Measurements from ENCODE around the gene CDKN1B.

The CDKN1B gene

DNA sequence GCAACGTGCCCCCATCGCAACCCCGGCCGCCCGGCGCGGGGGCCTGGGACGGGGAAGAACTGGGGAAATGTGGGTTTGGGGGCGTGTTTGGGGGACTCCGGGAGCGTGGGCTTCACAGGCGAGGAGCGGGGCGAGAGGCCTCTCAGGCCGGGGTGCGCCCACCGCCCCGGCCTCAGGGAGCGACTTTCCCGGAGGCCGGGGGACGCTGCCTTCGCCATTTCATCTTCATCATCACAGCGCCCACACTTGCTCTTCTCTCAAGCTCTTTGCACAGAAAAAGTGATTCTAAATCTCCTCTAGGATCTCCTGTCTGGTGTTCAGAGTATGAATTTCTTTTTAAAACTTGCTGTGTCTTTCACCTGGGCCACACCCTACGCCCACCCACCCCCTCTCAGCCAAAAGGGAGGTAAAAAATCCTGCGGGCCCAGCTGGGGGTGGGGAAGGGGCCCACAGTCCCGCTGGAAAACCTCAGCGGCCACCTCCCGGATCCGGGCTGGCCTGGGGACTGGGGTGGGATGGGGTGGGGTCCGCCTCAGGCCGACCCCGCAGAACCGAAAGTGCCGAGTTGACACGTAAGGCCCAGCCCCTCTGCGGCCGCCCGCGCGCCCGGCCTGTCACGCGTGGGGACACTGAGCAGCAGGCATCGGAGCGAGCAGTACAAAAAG is 7.4 kb downstream of the CDKN1B start (continued):
- peak; percentile 96 for TF ChIP-seq ZFP69B (tag by site-specific recombination; IDR thresholded peaks at IDR 0.05)
- peak; percentile 51 for TF ChIP-seq SP3 (tag by site-specific recombination; IDR thresholded peaks at IDR 0.05)
- TF ChIP-seq, protein P1, sequence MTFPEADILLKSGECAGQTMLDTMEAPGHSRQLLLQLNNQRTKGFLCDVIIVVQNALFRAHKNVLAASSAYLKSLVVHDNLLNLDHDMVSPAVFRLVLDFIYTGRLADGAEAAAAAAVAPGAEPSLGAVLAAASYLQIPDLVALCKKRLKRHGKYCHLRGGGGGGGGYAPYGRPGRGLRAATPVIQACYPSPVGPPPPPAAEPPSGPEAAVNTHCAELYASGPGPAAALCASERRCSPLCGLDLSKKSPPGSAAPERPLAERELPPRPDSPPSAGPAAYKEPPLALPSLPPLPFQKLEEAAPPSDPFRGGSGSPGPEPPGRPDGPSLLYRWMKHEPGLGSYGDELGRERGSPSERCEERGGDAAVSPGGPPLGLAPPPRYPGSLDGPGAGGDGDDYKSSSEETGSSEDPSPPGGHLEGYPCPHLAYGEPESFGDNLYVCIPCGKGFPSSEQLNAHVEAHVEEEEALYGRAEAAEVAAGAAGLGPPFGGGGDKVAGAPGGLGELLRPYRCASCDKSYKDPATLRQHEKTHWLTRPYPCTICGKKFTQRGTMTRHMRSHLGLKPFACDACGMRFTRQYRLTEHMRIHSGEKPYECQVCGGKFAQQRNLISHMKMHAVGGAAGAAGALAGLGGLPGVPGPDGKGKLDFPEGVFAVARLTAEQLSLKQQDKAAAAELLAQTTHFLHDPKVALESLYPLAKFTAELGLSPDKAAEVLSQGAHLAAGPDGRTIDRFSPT (tag by site-specific recombination; IDR thresholded peaks at IDR 0.05), result no peak
- TF ChIP-seq GLIS1 (tag by site-specific recombination; IDR thresholded peaks at IDR 0.05), result peak; percentile 57
- no peak for TF ChIP-seq ZIC2 (tag by site-specific recombination; IDR thresholded peaks at IDR 0.05)
- TF ChIP-seq GLIS2 (tag by site-specific recombination; IDR thresholded peaks at IDR 0.05), result peak; percentile 90
- TF ChIP-seq, protein P2, sequence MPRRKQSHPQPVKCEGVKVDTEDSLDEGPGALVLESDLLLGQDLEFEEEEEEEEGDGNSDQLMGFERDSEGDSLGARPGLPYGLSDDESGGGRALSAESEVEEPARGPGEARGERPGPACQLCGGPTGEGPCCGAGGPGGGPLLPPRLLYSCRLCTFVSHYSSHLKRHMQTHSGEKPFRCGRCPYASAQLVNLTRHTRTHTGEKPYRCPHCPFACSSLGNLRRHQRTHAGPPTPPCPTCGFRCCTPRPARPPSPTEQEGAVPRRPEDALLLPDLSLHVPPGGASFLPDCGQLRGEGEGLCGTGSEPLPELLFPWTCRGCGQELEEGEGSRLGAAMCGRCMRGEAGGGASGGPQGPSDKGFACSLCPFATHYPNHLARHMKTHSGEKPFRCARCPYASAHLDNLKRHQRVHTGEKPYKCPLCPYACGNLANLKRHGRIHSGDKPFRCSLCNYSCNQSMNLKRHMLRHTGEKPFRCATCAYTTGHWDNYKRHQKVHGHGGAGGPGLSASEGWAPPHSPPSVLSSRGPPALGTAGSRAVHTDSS (tag by site-specific recombination; IDR thresholded peaks at IDR 0.05), result peak; percentile 82
- TF ChIP-seq, protein P3, sequence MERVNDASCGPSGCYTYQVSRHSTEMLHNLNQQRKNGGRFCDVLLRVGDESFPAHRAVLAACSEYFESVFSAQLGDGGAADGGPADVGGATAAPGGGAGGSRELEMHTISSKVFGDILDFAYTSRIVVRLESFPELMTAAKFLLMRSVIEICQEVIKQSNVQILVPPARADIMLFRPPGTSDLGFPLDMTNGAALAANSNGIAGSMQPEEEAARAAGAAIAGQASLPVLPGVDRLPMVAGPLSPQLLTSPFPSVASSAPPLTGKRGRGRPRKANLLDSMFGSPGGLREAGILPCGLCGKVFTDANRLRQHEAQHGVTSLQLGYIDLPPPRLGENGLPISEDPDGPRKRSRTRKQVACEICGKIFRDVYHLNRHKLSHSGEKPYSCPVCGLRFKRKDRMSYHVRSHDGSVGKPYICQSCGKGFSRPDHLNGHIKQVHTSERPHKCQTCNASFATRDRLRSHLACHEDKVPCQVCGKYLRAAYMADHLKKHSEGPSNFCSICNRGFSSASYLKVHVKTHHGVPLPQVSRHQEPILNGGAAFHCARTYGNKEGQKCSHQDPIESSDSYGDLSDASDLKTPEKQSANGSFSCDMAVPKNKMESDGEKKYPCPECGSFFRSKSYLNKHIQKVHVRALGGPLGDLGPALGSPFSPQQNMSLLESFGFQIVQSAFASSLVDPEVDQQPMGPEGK (tag by site-specific recombination; IDR thresholded peaks at IDR 0.05), result peak; percentile 92
- peak; percentile 98 for TF ChIP-seq KLF8 (tag by site-specific recombination; IDR thresholded peaks at IDR 0.05)
- peak; percentile 47 for TF ChIP-seq SP2 (tag by site-specific recombination; IDR thresholded peaks at IDR 0.05)

DNA sequence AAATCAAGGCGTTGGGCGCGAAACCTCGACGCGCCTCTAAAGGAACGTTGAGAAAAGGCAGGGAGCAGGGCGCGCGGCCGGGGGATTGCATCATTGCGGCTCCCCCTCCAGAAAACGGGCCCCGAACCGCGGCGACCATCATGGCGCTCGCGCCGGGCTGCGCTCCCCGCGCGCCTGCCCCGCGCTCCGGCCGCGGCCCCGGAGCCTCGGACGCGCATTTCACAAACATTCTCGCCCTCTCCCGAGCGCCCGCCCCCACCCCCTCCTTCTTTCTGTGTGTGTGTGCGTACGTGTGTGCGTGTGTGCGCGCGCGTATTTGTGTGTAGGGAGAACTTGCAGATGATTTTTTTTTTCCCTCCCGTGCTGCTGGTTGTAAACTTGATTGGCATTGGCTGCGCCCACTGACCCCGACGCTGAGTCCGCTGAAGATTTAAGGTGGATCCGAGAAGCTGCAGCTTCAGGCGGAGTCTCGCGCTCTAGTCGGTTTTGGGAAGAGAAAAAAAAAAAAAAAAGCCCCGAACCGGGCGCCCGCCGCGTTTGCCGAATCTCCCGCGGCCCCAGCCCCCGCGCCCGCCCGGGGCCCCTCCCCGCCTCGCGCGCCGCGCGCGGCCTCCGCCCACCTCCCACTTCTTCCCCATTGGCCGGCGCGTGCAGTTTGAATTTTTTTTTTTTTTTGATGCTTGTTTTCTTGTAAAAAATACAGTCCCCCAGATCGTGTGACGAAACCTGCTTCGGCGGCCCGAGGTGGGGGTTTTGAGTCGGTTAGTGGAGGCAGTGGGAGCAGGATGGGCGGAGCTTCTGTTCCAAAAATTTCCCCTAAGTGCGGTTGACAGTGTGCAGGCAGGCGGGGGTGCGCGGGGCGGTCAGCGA is 8.2 kb downstream of the CDKN1B start:
- Histone ChIP-seq H3K4me3 (ENCODE audit: low read depth, low read length) (peak overlapping the region; percentile 84), H3K27ac (ENCODE audit: extremely low read depth, low read depth, low read length) (peak overlapping the region; percentile 100), H3K4me1 (ENCODE audit: control insufficient read depth, insufficient read depth, low read length) (peaks cover 23% of the 10 kb centered on the region), H3K9me3 (ENCODE audit: control insufficient read depth, insufficient read depth, low read depth, low read length) (no peaks in the 10 kb centered on the region), H3K36me3 (ENCODE audit: control insufficient read depth in 2 of 2, insufficient read depth in 1 of 2, low read length in 2 of 2) (peaks cover 7 to 16% of the 10 kb centered on the region in 2 experiments)
- ChIA-PET POLR2A (interaction anchor here (0.5 to 5.4 kb wide), 22 partner anchors 9 to 751 kb away, joined by 3 to 55 read pairs (median 4); partner anchors contain the start of genes BORCS5, CDKN1B, DUSP16 and GPRC5A), CTCF (interaction anchor here (0.7 to 1.0 kb wide), 5 partner anchors 11 to 111 kb away, joined by 3 to 5 read pairs (median 3); partner anchors contain the start of gene DDX47)
- TF ChIP-seq, protein P4, sequence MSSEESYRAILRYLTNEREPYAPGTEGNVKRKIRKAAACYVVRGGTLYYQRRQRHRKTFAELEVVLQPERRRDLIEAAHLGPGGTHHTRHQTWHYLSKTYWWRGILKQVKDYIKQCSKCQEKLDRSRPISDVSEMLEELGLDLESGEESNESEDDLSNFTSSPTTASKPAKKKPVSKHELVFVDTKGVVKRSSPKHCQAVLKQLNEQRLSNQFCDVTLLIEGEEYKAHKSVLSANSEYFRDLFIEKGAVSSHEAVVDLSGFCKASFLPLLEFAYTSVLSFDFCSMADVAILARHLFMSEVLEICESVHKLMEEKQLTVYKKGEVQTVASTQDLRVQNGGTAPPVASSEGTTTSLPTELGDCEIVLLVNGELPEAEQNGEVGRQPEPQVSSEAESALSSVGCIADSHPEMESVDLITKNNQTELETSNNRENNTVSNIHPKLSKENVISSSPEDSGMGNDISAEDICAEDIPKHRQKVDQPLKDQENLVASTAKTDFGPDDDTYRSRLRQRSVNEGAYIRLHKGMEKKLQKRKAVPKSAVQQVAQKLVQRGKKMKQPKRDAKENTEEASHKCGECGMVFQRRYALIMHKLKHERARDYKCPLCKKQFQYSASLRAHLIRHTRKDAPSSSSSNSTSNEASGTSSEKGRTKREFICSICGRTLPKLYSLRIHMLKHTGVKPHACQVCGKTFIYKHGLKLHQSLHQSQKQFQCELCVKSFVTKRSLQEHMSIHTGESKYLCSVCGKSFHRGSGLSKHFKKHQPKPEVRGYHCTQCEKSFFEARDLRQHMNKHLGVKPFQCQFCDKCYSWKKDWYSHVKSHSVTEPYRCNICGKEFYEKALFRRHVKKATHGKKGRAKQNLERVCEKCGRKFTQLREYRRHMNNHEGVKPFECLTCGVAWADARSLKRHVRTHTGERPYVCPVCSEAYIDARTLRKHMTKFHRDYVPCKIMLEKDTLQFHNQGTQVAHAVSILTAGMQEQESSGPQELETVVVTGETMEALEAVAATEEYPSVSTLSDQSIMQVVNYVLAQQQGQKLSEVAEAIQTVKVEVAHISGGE (tag by site-specific recombination; conservative IDR thresholded peaks at IDR 0.05; ENCODE audit: low read depth), result peak; percentile 45; the same call in 1 of the 2 replicates
- TF ChIP-seq GLIS2 (tag by site-specific recombination; IDR thresholded peaks at IDR 0.05) (peak; percentile 87), ZFP69B (tag by site-specific recombination; IDR thresholded peaks at IDR 0.05) (peak; percentile 84; the same call in 1 of the 2 replicates), ZNF561 (tag by site-specific recombination; IDR thresholded peaks at IDR 0.05; ENCODE audit: borderline replicate concordance) (peak; percentile 85; the same call in 1 of the 2 replicates), YY1 (tag by site-specific recombination; IDR thresholded peaks at IDR 0.05) (peak; percentile 79), KLF8 (tag by site-specific recombination; IDR thresholded peaks at IDR 0.05) (peak; percentile 74)
- TF ChIP-seq, protein P5, sequence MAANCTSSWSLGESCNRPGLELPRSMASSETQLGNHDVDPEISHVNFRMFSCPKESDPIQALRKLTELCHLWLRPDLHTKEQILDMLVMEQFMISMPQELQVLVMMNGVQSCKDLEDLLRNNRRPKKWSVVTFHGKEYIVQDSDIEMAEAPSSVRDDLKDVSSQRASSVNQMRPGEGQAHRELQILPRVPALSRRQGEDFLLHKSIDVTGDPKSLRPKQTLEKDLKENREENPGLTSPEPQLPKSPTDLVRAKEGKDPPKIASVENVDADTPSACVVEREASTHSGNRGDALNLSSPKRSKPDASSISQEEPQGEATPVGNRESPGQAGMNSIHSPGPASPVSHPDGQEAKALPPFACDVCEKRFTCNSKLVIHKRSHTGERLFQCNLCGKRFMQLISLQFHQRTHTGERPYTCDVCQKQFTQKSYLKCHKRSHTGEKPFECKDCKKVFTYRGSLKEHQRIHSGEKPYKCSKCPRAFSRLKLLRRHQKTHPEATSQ (tag by site-specific recombination; IDR thresholded peaks at IDR 0.05), result no peak
- TF ChIP-seq, protein P6, sequence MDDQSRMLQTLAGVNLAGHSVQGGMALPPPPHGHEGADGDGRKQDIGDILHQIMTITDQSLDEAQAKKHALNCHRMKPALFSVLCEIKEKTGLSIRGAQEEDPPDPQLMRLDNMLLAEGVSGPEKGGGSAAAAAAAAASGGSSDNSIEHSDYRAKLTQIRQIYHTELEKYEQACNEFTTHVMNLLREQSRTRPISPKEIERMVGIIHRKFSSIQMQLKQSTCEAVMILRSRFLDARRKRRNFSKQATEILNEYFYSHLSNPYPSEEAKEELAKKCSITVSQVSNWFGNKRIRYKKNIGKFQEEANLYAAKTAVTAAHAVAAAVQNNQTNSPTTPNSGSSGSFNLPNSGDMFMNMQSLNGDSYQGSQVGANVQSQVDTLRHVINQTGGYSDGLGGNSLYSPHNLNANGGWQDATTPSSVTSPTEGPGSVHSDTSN (CRISPR knock-in tag; IDR thresholded peaks at IDR 0.05), result 0 out of 2 replicates have a peak, but pooled peaks have one; percentile 6
- TF ChIP-seq, protein P7, sequence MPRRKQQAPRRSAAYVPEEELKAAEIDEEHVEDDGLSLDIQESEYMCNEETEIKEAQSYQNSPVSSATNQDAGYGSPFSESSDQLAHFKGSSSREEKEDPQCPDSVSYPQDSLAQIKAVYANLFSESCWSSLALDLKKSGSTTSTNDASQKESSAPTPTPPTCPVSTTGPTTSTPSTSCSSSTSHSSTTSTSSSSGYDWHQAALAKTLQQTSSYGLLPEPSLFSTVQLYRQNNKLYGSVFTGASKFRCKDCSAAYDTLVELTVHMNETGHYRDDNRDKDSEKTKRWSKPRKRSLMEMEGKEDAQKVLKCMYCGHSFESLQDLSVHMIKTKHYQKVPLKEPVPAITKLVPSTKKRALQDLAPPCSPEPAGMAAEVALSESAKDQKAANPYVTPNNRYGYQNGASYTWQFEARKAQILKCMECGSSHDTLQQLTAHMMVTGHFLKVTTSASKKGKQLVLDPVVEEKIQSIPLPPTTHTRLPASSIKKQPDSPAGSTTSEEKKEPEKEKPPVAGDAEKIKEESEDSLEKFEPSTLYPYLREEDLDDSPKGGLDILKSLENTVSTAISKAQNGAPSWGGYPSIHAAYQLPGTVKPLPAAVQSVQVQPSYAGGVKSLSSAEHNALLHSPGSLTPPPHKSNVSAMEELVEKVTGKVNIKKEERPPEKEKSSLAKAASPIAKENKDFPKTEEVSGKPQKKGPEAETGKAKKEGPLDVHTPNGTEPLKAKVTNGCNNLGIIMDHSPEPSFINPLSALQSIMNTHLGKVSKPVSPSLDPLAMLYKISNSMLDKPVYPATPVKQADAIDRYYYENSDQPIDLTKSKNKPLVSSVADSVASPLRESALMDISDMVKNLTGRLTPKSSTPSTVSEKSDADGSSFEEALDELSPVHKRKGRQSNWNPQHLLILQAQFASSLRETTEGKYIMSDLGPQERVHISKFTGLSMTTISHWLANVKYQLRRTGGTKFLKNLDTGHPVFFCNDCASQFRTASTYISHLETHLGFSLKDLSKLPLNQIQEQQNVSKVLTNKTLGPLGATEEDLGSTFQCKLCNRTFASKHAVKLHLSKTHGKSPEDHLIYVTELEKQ (tag by site-specific recombination; IDR thresholded peaks at IDR 0.05; ENCODE audit: borderline replicate concordance), result peak; percentile 54

All from HEK293 (cell line).